22Rv1 (cell line): Measurements from ENCODE around the gene FAM83E.

Source experiments
- H3K27ac ChIP-seq: fragments of 450-650 bp; 2 replicates; pipeline ENCODE4 v1.5.1; 2017
- ZFX ChIP-seq: fragments of 450-650 bp; IDR thresholded peaks from 2 replicates; pipeline ENCODE4 v1.6.1; 2017; ENCODE audit warnings: antibody characterized with exemption, borderline replicate concordance
- TF ChIP-seq, protein P1 (sequence below): fragments of 450-650 bp; IDR thresholded peaks from 2 replicates; pipeline ENCODE4 v1.5.1; 2017; ENCODE audit warnings: mild to moderate bottlenecking

The FAM83E gene

DNA sequence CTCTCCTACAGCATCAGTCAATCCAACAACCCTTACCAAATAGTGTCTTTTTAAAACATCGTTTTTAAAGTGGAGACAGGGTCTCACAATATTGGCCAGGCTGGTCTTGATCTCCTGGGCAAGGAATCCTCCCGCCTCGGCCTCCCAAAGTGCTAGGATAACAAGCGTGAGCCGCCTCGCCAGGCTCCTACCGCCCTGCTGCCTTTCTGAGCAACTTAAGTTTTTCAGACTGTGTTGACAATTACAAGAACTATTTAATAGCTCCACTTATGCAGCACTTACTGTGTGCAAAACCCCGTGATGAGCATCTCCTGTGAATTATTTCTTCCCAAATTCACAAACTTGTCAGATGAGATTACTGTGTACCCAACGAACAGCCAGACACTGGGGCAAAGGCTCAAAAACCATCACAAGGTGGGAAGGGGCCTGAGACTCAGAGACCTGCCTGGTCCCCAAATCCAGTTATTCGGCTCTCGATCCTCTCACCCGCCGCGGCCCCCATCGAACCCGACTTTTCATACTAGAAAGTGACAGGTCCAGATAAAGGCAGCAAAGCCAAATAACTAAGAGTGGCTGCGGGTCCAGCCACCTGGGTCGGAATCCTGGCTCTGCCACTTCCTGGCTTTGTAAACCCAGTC, 3.5 kb upstream of the FAM83E start:
- H3K27ac ChIP-seq, result peak overlapping the region; percentile 83
- TF ChIP-seq ZFX, result no peak
- TF ChIP-seq, protein P1, sequence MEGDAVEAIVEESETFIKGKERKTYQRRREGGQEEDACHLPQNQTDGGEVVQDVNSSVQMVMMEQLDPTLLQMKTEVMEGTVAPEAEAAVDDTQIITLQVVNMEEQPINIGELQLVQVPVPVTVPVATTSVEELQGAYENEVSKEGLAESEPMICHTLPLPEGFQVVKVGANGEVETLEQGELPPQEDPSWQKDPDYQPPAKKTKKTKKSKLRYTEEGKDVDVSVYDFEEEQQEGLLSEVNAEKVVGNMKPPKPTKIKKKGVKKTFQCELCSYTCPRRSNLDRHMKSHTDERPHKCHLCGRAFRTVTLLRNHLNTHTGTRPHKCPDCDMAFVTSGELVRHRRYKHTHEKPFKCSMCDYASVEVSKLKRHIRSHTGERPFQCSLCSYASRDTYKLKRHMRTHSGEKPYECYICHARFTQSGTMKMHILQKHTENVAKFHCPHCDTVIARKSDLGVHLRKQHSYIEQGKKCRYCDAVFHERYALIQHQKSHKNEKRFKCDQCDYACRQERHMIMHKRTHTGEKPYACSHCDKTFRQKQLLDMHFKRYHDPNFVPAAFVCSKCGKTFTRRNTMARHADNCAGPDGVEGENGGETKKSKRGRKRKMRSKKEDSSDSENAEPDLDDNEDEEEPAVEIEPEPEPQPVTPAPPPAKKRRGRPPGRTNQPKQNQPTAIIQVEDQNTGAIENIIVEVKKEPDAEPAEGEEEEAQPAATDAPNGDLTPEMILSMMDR, result no peak

DNA sequence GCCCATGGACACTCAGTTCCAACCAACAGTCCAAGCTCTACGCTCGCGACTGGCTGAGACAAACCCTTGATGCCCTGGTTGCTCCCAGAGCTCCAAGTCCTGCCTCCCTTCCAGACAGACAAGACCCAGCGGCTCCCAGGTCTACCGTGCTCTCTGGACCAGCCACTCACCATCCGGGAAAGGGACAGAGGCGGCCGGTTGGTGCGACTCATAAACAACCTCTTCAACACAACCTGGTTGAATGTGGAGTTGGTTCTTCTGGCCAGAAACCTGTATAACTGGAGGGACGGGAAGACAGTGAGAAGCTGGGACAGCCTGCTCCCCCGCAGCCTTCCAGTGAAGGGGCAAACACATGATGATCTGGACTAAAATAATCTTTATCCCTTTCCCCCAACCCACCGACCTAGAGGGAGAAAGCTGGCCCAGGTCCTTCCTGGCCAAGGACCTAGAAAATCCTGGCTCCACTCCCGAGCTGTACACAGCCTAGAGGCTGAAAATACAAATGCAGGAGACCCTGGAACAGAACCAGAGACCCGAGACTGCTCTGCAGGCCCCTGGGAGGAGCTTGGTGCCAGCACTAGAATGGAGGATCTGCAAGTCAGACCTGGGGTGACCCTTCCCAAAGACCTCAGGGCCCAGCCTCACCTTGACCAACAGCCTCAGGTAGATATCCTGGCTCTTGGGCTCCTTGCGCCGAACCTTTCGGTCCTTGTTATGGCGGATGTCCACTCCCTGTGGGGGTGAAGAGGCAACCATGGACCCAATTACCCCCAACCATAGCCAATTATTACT, 2.5 kb upstream of the FAM83E start:
- TF ChIP-seq, protein P1, result no peak
- TF ChIP-seq ZFX, result no peak
- peak overlapping the region; percentile 83 for H3K27ac ChIP-seq

DNA sequence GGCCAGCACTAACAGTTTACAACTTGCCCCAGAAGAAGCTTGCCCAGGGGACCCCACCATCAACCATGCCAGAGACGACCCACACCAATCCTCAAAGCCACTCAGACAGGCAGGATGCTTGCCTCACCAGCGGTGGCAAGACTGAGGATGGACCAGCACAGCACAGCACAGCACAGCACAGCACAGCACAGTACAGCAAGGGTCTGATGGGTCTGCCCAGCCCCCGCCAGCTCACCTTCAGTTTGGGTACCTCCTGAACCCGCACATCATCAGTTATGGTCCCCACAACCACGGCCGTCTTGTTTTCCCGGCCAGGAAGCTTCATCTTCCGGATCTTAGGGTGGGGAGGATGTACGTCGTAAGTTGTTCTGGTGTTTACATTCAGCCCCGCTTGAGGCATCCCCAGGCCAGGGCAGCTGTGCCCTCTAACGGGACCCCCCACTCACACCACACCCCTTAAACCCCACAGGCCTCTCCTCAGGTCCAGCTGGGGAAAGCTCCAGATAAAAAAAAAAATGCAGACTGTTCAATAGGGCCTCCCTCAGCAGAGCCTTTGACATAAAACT, 1.7 kb upstream of the FAM83E start:
- TF ChIP-seq, protein P1, result no peak
- no peak for TF ChIP-seq ZFX
- peak overlapping the region; percentile 83 for H3K27ac ChIP-seq

DNA sequence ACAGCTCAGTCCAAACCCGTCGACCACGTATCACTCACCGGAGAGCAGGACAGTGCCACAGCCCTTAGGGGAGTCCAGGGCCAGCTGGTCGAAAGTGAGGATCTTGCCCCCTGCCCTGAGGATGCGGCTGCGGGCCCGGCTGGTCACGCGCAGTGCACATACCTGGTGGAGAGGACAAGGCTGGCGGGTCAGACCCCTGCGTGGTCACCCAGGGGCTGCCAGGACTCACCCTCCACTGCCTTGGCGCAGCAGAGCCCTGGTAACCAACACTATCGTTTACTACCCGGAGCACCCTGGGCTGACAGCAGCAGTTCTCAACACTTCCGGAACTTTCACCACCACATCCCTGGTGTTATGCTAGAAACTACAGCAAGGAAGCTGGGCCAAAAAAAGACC, 1.2 kb upstream of the FAM83E start:
- H3K27ac ChIP-seq, result peak overlapping the region; percentile 57

DNA sequence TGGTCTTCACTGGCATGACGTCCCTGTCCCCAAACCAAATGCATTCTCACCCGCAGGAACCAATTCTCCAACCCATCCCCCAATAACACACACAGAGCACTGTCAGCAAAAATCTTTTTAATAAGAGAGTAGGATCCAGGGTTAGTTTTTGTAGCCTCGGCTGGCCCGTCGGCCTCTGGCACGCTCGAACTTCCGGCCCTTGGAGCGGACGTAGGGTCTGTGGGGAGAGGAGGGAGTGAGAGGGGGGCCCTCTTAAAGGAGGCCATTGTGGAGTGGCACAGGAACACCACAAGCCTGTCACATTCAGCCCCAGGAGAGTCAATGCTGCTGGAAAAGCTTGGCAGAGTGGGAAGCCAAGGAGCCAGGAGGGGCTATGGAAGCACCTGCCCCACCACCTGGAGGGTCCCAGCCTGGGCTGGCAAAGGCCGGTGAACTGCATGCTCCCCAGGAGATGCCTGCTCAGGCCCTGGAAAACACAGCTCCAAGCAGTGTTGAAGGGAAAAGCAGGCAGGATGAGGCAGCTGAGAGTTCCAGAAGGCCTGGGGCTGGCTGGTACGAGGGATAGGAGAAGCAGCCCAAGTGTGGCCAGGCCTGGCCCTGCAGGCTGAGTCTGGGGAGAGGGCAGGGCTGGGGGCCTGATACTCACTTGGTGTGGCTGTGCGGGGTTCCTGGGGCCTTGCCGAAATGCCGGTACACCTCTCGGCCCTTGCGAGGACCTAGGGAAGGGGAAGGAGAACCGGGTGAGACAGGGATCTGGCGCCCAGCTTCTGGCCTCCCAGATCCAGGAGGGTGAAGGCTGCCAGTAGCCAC, 560 bp upstream of the FAM83E start:
- peak overlapping the region; percentile 57 for H3K27ac ChIP-seq
- no peak for TF ChIP-seq ZFX
- TF ChIP-seq, protein P1, result no peak

More for the DNA sequence above, 1.2 kb upstream of the FAM83E start:
- TF ChIP-seq, protein P1, result no peak
- no peak for TF ChIP-seq ZFX

DNA sequence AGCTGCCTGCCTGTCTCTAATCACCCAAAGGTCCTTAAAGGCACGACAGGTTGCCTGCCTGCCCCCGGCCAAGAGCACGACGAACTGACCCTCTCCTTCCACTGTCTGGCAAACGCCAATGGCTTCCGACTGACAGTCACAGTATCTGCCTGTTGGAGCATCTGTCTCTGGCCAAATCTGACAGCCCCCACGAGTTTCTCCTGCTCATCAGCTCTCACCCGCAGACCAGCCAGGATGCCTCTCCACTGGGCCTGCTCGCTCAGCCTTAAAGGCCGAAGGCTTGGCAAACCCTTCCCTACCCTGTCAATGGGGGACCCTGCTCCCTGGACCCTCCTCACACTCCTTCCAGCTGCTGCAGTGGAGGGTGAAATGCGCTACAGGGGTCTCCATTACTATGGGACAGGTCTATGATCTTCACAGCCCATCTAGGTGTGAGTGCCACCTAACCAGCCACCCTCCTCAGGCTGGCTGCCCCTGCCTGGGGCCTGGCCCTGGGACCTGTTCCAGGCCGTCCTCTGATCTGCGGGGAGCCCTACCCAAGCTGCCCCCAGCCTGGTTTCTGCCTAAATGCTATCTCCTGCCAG, 932 bp downstream of the FAM83E start:
- TF ChIP-seq ZFX, result no peak
- TF ChIP-seq, protein P1, result no peak
- H3K27ac ChIP-seq, result peak overlapping the region; percentile 57
